Measurements from ENCODE around the gene PPP1CA. TPM values are rescaled to one million over a fixed set of nuclear protein-coding genes. Genes with fewer than 3 reads are reported as not detected.

The PPP1CA gene
- total RNA-seq, 2 experiments from 2014 or later = 261 to 267 TPM

- no peaks in the 10 kb centered on the region for H3K9me3 Mint-ChIP-seq
- H3K27ac Mint-ChIP-seq = peak overlapping the region; percentile 76
- POLR2A ChIA-PET = interaction anchor here (0.7 to 3.5 kb wide), 9 partner anchors 10 to 152 kb away, joined by 3 to 38 read pairs (median 5); partner anchors contain the start of genes PPP1CA and TBC1D10C
- CTCF ChIA-PET = interaction anchor here (0.8 to 3.3 kb wide), 14 partner anchors 9 to 95 kb away, joined by 3 to 28 read pairs (median 6); partner anchors contain the start of gene PPP1CA
- DNase-seq = no peak
- peaks cover 40% of the 10 kb centered on the region for H3K4me1 Mint-ChIP-seq (ENCODE audit: low read depth)
- H3K36me3 Mint-ChIP-seq = peaks cover 7% of the 10 kb centered on the region
- no peaks in the 10 kb centered on the region for H3K27me3 Mint-ChIP-seq
- peak overlapping the region; percentile 92 for H3K4me3 Mint-ChIP-seq
- intact Hi-C loops (cut with micrococcal nuclease) = loop anchor here (5.0 kb wide), 1 partner anchor 35 kb away; the partner anchor contains the start of gene RPS6KB2
These were observed 9.4 kb downstream of the PPP1CA start for GRCh38 chr11:67392183-67392715.

GRCh38 chr11:67391304-67392182, 10.1 kb downstream of the PPP1CA start, which contains the start of gene RAD9A:
Gene RAD9A (plus strand): TSS chr11:67391986. CDS start chr11:67392045, 59 bp downstream.
- POLR2A ChIA-PET = interaction anchor here (0.7 to 3.5 kb wide), 9 partner anchors 9 to 152 kb away, joined by 3 to 38 read pairs (median 5); partner anchors contain the start of genes PPP1CA and TBC1D10C
- Mint-ChIP-seq H3K27me3 (no peaks in the 10 kb centered on the region), H3K36me3 (peaks cover 3% of the 10 kb centered on the region), H3K4me3 (peak within 1 kb of the TSS; percentile 92), H3K4me1 (ENCODE audit: low read depth) (peaks cover 33% of the 10 kb centered on the region), H3K27ac (peak within 1 kb of the TSS; percentile 76), H3K9me3 (no peaks in the 10 kb centered on the region)
- intact Hi-C loops (cut with micrococcal nuclease) = loop anchor here (5.0 kb wide), 1 partner anchor 36 kb away; the partner anchor contains the start of gene RPS6KB2
- CTCF ChIA-PET = interaction anchor here (0.6 to 3.3 kb wide), 16 partner anchors 9 to 96 kb away, joined by 3 to 28 read pairs (median 4); partner anchors contain the start of gene PPP1CA
- DNase-seq = peak; percentile 95

GRCh38 chr11:67390947-67391303, 10.7 kb downstream of the PPP1CA start:
- Mint-ChIP-seq H3K4me1 (ENCODE audit: low read depth) (peaks cover 29% of the 10 kb centered on the region), H3K36me3 (no peaks in the 10 kb centered on the region), H3K27ac (peak overlapping the region; percentile 33), H3K27me3 (no peaks in the 10 kb centered on the region), H3K9me3 (no peaks in the 10 kb centered on the region), H3K4me3 (peak overlapping the region; percentile 92)
- ChIA-PET POLR2A (interaction anchor here (1.1 to 3.5 kb wide), 4 partner anchors 9 to 77 kb away, joined by 4 to 38 read pairs (median 6); partner anchors contain the start of genes PPP1CA and TBC1D10C), CTCF (interaction anchor here (0.6 to 3.3 kb wide), 11 partner anchors 9 to 72 kb away, joined by 3 to 28 read pairs (median 6); partner anchors contain the start of gene PPP1CA)
- intact Hi-C loops (cut with micrococcal nuclease) = loop anchor here (5.0 kb wide), 1 partner anchor 36 kb away; the partner anchor contains the start of gene RPS6KB2
- no peak for DNase-seq

- Mint-ChIP-seq H3K4me1 (ENCODE audit: low read depth) (peaks cover 29% of the 10 kb centered on the region), H3K36me3 (no peaks in the 10 kb centered on the region), H3K27me3 (no peaks in the 10 kb centered on the region), H3K9me3 (no peaks in the 10 kb centered on the region), H3K27ac (no peak overlapping the region), H3K4me3 (peak overlapping the region; percentile 38)
- ChIA-PET POLR2A (no interaction called here), CTCF (interaction anchor here (1.1 to 21.4 kb wide), 5 partner anchors 15 to 79 kb away, joined by 3 to 995 read pairs (median 4); partner anchors contain the start of genes POLD4, TBC1D10C and TMEM134)
- intact Hi-C loops (cut with micrococcal nuclease) = loop anchor here (1.0 kb wide), 1 partner anchor 117 kb away; no protein-coding TSS in a partner anchor
- peak; percentile 74 for DNase-seq
These were observed 12.2 kb downstream of the PPP1CA start for GRCh38 chr11:67389477-67389876.

DNA sequence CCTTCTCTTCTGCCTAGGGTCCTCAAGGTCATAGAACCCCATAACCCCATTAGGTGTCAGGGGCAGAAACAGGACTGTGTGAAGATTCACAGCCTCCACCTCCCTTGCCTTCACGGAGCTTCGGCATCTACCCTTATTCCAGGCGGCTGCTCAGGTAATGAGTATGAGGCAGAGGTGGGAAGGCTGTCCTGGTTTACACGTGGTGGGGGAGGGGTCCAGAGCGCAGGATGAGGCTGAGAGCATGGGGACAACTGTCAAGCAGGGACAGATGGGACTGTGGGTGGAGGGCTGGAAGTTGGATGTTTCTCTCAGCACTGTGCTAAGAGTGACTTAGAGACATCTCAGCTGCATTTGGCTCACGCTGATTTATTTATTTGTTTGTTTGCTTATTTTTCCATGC, 14.1 kb downstream of the PPP1CA start:
- intact Hi-C loops (cut with micrococcal nuclease) = no loop called here
- POLR2A ChIA-PET = interaction anchor here (0.6 kb wide), 1 partner anchor 17 kb away, joined by 3 read pairs; no protein-coding TSS in a partner anchor
- no peaks in the 10 kb centered on the region for H3K36me3 Mint-ChIP-seq
- H3K4me1 Mint-ChIP-seq (ENCODE audit: low read depth) = peaks cover 19% of the 10 kb centered on the region
- no peak overlapping the region for H3K4me3 Mint-ChIP-seq
- DNase-seq = no peak
- CTCF ChIA-PET = interaction anchor here (0.9 to 21.4 kb wide), 5 partner anchors 16 to 270 kb away, joined by 3 to 995 read pairs (median 20); partner anchors contain the start of genes CLCF1 and POLD4
- H3K27me3 Mint-ChIP-seq = no peaks in the 10 kb centered on the region
- no peak overlapping the region for H3K27ac Mint-ChIP-seq
- no peaks in the 10 kb centered on the region for H3K9me3 Mint-ChIP-seq

DNA sequence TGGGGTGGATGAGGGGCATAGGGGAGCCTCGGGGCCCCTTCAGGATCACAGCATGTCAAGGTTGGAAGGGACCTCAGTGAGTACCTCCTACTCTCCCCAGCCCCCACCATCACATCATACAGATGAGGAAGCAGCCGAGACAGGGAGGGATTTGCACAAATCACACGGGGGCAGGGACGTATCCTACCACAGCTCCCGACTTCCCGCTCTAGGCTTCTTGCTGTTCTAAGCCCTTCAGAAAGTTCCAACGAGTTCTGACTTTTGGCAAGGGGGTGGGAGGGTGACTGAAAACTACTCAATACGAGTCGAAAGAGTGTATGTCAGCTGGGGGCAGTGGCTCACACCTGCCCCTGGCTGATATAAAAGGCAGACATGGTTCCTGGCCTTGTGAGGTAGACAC, 14.6 kb downstream of the PPP1CA start:
- Mint-ChIP-seq H3K27me3 (no peaks in the 10 kb centered on the region), H3K4me1 (ENCODE audit: low read depth) (peaks cover 17% of the 10 kb centered on the region), H3K4me3 (no peak overlapping the region), H3K27ac (no peak overlapping the region), H3K9me3 (no peaks in the 10 kb centered on the region), H3K36me3 (no peaks in the 10 kb centered on the region)
- ChIA-PET CTCF (interaction anchor here (0.6 to 21.4 kb wide), 7 partner anchors 16 to 271 kb away, joined by 3 to 995 read pairs (median 3); partner anchors contain the start of genes CLCF1, POLD4 and TBC1D10C), POLR2A (interaction anchor here (0.6 kb wide), 2 partner anchors 17 to 129 kb away, joined by 3 read pairs; no protein-coding TSS in a partner anchor)
- intact Hi-C loops (cut with micrococcal nuclease) = no loop called here
- DNase-seq = no peak

DNA sequence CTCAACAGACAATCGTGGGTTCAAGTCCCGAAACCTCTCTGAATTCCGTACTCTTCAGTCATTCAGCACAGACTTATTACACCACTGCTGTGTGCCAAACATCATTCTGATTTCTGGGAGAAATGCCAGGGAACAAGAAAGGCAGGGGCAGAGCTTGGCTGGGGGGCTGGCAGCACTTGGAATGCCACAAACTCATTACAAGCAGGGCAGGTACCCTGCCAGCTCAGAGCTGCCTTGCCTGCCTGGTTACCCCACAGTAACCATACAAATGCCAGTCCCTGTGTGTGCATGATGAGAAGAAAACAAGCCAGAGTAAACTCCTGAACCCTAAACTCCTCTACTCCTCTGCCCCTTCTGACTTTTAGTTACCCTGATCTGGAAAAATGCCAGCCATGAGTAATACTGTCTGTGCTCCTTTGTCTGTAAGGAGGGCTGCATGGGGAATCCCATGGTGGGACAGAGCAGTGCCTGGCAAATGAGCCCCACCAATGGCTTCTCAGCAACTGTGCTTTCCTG, 16.7 kb downstream of the PPP1CA start:
- Mint-ChIP-seq H3K27me3 (no peaks in the 10 kb centered on the region), H3K4me3 (no peak overlapping the region), H3K4me1 (ENCODE audit: low read depth) (peaks cover 9% of the 10 kb centered on the region), H3K27ac (no peak overlapping the region), H3K9me3 (no peaks in the 10 kb centered on the region), H3K36me3 (no peaks in the 10 kb centered on the region)
- intact Hi-C loops (cut with micrococcal nuclease) = loop anchor here (5.0 kb wide), 1 partner anchor 123 kb away; no protein-coding TSS in a partner anchor
- POLR2A ChIA-PET = no interaction called here
- CTCF ChIA-PET = interaction anchor here (0.6 to 21.4 kb wide), 6 partner anchors 13 to 304 kb away, joined by 3 to 995 read pairs (median 12); partner anchors contain the start of genes CLCF1 and POLD4
- no peak for DNase-seq

DNA sequence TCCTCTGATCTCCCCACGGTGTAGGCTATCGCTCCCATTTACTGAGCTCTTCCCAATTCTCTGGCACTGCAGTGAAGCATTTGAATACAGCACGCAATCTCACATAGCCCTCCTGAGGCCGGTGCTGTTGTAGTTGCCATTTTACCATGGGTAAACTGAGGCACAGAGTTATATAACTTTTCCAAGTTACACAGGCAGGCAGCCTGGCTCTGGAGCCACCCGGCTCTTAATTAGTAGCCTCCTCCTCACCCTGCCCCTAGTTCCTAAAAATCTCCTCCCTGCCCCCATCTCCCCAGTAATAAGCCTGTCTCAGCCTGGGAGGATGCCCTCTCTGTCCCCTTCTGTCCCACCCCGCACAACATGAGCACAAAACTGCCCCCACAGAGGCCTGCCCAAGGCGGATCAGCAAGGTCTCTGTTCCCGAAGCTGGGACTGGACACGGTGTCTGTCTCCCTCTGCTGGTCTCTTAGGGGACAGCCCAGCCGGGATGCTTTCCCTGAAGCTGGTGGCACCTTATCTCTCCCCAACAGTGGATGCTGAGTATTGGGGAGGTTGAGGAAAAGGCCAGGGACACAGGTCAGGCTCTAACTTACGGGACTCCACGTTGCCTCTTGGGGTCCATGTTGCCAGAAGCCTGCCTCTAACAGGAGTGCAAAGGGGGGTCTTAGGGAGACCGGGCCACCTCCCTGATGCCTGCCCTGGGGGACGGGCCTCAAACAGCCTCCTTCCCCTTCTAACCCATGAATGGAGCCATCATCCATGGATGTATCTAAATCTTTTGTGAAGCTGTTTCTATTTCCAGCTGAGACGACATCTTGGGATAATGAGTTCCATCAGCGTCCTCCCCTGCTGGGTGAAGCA, 19.2 kb downstream of the PPP1CA start:
- ChIA-PET POLR2A (interaction anchor here (0.7 to 2.4 kb wide), 6 partner anchors 9 to 31 kb away, joined by 3 to 14 read pairs (median 4); partner anchors contain the start of genes POLD4 and RAD9A), CTCF (interaction anchor here (0.5 to 21.4 kb wide), 34 partner anchors 10 to 302 kb away, joined by 3 to 995 read pairs (median 6); partner anchors contain the start of genes ANKRD13D, CLCF1, GRK2 and POLD4)
- intact Hi-C loops (cut with micrococcal nuclease) = loop anchor here (1.0 to 5.0 kb wide), 4 partner anchors 25 to 301 kb away; no protein-coding TSS in a partner anchor
- DNase-seq = peak; percentile 90
- H3K4me3 Mint-ChIP-seq = no peak overlapping the region
- peaks cover 6% of the 10 kb centered on the region for H3K4me1 Mint-ChIP-seq (ENCODE audit: low read depth)
- no peaks in the 10 kb centered on the region for H3K27me3 Mint-ChIP-seq
- no peaks in the 10 kb centered on the region for H3K9me3 Mint-ChIP-seq
- H3K36me3 Mint-ChIP-seq = no peaks in the 10 kb centered on the region
- H3K27ac Mint-ChIP-seq = no peak overlapping the region

DNA sequence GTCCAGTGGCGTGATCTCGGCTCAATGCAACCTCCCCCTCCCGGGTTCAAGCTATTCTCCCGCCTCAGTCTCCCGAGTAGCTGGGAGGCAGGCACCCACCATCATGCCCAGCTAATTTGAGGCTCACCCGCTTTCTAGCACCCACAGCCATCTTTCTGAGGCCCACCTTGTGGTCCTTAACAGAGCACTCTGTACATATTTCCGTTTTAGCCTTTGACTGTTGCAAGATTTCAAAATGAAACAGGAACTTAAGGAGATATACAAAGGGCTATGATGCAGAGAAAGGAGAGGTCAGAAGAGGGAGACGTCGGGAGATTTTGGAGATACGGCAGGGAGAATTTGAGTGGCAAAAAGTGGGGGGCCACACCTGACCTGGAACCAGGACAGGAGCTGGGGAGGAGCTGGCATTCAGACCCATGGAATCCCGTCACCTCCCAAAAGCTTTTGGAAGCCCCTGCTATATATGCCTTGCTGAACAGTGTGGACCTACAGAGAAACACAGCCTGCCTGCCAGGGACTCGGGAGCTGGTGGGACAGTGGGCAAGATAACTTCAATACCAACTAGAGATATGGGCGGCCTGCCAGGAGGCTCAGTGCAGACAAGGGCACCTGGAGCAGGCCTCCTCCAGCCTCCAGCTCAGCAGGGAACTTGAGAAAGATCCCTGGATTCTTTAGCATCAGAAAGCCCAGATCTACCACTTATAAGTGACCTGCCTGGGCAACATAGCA, 20.2 kb downstream of the PPP1CA start:
- H3K4me3 Mint-ChIP-seq = no peak overlapping the region
- CTCF ChIA-PET = interaction anchor here (0.9 to 21.4 kb wide), 21 partner anchors 10 to 301 kb away, joined by 3 to 995 read pairs (median 8); partner anchors contain the start of genes ANKRD13D, CLCF1, GRK2 and POLD4
- H3K27ac Mint-ChIP-seq = no peak overlapping the region
- no peak for DNase-seq
- H3K4me1 Mint-ChIP-seq (ENCODE audit: low read depth) = peaks cover 6% of the 10 kb centered on the region
- intact Hi-C loops (cut with micrococcal nuclease) = loop anchor here (5.0 kb wide), 1 partner anchor 119 kb away; no protein-coding TSS in a partner anchor
- H3K27me3 Mint-ChIP-seq = no peaks in the 10 kb centered on the region
- no peaks in the 10 kb centered on the region for H3K36me3 Mint-ChIP-seq
- POLR2A ChIA-PET = interaction anchor here (0.7 to 2.4 kb wide), 6 partner anchors 10 to 30 kb away, joined by 3 to 14 read pairs (median 4); partner anchors contain the start of genes POLD4 and RAD9A
- no peaks in the 10 kb centered on the region for H3K9me3 Mint-ChIP-seq

All from activated CD4-positive, alpha-beta memory T cell treated with anti-CD3 and anti-CD28 coated beads for 36 hours (primary cell).